H1 (cell line): ENCODE data around the gene HAVCR1.

Experiments
- CREB1 ChIP-seq: IDR thresholded peaks from 2 replicates; pipeline ENCODE4 v1.6.1; 2012; ENCODE audit warnings: inconsistent platforms
- CTCF ChIP-seq, 3 experiments: IDR thresholded peaks; 1 replicate in 2 of 3; 2 replicates in 1 of 3; pipeline versions ENCODE4 v1.5.1 to v1.6.1; 2011; ENCODE audit warnings: low read length in 3 of 3, mild to moderate bottlenecking in 3 of 3, inconsistent platforms in 2 of 3, low read depth in 1 of 3, moderate library complexity in 1 of 3; ENCODE audit not compliant: insufficient read depth in 1 of 3; ENCODE audit errors: control extremely low read depth in 1 of 3
- EGR1 ChIP-seq: IDR thresholded peaks from 2 replicates; pipeline ENCODE4 v1.6.1; 2011; ENCODE audit warnings: low read depth, low read length, borderline replicate concordance
- EZH2 ChIP-seq: fragments of 200-600 bp; sonication (generic); IDR thresholded peaks from 2 replicates; pipeline ENCODE4 v1.7.1; 2012; ENCODE audit warnings: low read depth, mild to moderate bottlenecking, moderate library complexity, low read length, inconsistent platforms; ENCODE audit not compliant: severe bottlenecking
- GABPA ChIP-seq: IDR thresholded peaks from 2 replicates; pipeline ENCODE4 v1.6.1; 2011; ENCODE audit warnings: mild to moderate bottlenecking, low read length, moderate library complexity, borderline replicate concordance; ENCODE audit not compliant: insufficient read depth
- HDAC2 ChIP-seq, 2 experiments: fragments of 300-600 bp in 1 of 2; sonication (generic) in 1 of 2; IDR thresholded peaks; 2 replicates each; pipeline ENCODE4 v1.6.1; 2011 to 2012; ENCODE audit warnings: low read depth in 2 of 2, low read length in 2 of 2, mild to moderate bottlenecking in 2 of 2, moderate library complexity in 2 of 2, borderline replicate concordance in 1 of 2, inconsistent platforms in 1 of 2
- JUND ChIP-seq: IDR thresholded peaks from 2 replicates; pipeline ENCODE4 v1.6.1; 2011; ENCODE audit warnings: mild to moderate bottlenecking, improper control_type of control experiment, low read length
- NRF1 ChIP-seq: IDR thresholded peaks from 2 replicates; pipeline ENCODE4 v1.6.1; 2011; ENCODE audit warnings: mild to moderate bottlenecking, low read depth, low read length, improper control_type of control experiment
- POLR2A ChIP-seq, 2 experiments: IDR thresholded peaks; 1 replicate in 1 of 2; 2 replicates in 1 of 2; pipeline ENCODE4 v1.6.1; 2011; ENCODE audit warnings: low read depth in 2 of 2, low read length in 2 of 2, mild to moderate bottlenecking in 2 of 2; ENCODE audit errors: control extremely low read depth in 1 of 2
- POLR2AphosphoS5 ChIP-seq: IDR thresholded peaks from 2 replicates; pipeline ENCODE4 v1.6.1; 2011; ENCODE audit warnings: low read depth, low read length
- SIN3A ChIP-seq, 2 experiments: IDR thresholded peaks in 1 of 2; conservative IDR thresholded peaks in 1 of 2; 2 replicates each; pipeline ENCODE4 v1.6.1; 2011 to 2012; ENCODE audit warnings: low read length in 2 of 2, improper control_type of control experiment in 1 of 2, low read depth in 1 of 2, mild to moderate bottlenecking in 1 of 2
- YY1 ChIP-seq: IDR thresholded peaks from 2 replicates; pipeline ENCODE4 v1.6.1; 2011; ENCODE audit warnings: low read depth, mild to moderate bottlenecking, low read length

GRCh38 chr5:157072508-157072907 lies 13.6 kb upstream of the HAVCR1 start:
- TF ChIP-seq SIN3A (conservative IDR thresholded peaks at IDR 0.05 in 1 of 2, IDR thresholded peaks at IDR 0.05 in 1 of 2; ENCODE audit: low read depth in 1 of 2, low read length in 2 of 2), result no peak
- TF ChIP-seq POLR2A (IDR thresholded peaks at IDR 0.05; ENCODE audit: control extremely low read depth in 1 of 2, low read depth in 2 of 2, low read length in 2 of 2), result no peak
- no peak for TF ChIP-seq CTCF (IDR thresholded peaks at IDR 0.05; ENCODE audit: control extremely low read depth in 1 of 3, insufficient read depth in 1 of 3, low read depth in 1 of 3, low read length in 3 of 3)
- TF ChIP-seq CREB1, result no peak
- no peak for TF ChIP-seq JUND
- no peak for TF ChIP-seq EZH2
- no peak for TF ChIP-seq GABPA
- no peak for TF ChIP-seq YY1
- no peak for TF ChIP-seq NRF1
- no peak for TF ChIP-seq HDAC2 (IDR thresholded peaks at IDR 0.05; ENCODE audit: borderline replicate concordance in 1 of 2, low read depth in 2 of 2, low read length in 2 of 2)
- TF ChIP-seq POLR2AphosphoS5, result no peak
- TF ChIP-seq EGR1, result no peak
